HG03439 (cell line): ENCODE data around the gene SMARCA1.
A peak's percentile ranks its signal among the peaks of the same experiment; 100 is the strongest.
"Not testable (repeated sequence)": the region's sequence is repeated elsewhere in the genome, so short reads cannot be mapped to it uniquely, and the experiment has no call there.

Experiments
- ATAC-seq: cut with Tn5 transposase; IDR thresholded peaks from one replicate; pipeline ENCODE4 v1.9.1; 2021; ENCODE audit warnings: mild to moderate bottlenecking, moderate library complexity; ENCODE audit not compliant: unreplicated experiment

Gene SMARCA1

GRCh38 chrX:129523079-129523911, at the start of gene SMARCA1:
Gene SMARCA1 (minus strand): TSS chrX:129523490. CDS start chrX:129523370, 120 bp downstream.
- ATAC-seq = no peak

- no peak for ATAC-seq
Observed at GRCh38 chrX:129572422-129572821, 49.1 kb upstream of the SMARCA1 start.

- ATAC-seq = no peak
Observed at GRCh38 chrX:129568349-129568748, 45.1 kb upstream of the SMARCA1 start.

GRCh38 chrX:129566073-129566472, 42.8 kb upstream of the SMARCA1 start:
- ATAC-seq = no peak

- no peak for ATAC-seq
Observed at GRCh38 chrX:129565046-129565650, 41.9 kb upstream of the SMARCA1 start.

GRCh38 chrX:129564345-129564744, 41.1 kb upstream of the SMARCA1 start:
- ATAC-seq = not testable (repeated sequence)

- ATAC-seq = no peak
Observed at GRCh38 chrX:129561453-129561852, 38.2 kb upstream of the SMARCA1 start.

- no peak for ATAC-seq
Observed at GRCh38 chrX:129559783-129560182, 36.5 kb upstream of the SMARCA1 start.

- no peak for ATAC-seq
Observed at GRCh38 chrX:129557844-129558480, 34.7 kb upstream of the SMARCA1 start.

- ATAC-seq = no peak
Observed at GRCh38 chrX:129556806-129557315, 33.6 kb upstream of the SMARCA1 start.

GRCh38 chrX:129554816-129555215, 31.5 kb upstream of the SMARCA1 start:
- ATAC-seq = not testable (repeated sequence)

- peak; percentile 84 for ATAC-seq
Observed at GRCh38 chrX:129553619-129554288, 30.5 kb upstream of the SMARCA1 start.

- ATAC-seq = no peak
Observed at GRCh38 chrX:129549124-129549523, 25.8 kb upstream of the SMARCA1 start.

- no peak for ATAC-seq
Observed at GRCh38 chrX:129545408-129545807, 22.1 kb upstream of the SMARCA1 start.

- no peak for ATAC-seq
Observed at GRCh38 chrX:129544780-129545179, 21.5 kb upstream of the SMARCA1 start.

GRCh38 chrX:129540722-129541184, 17.5 kb upstream of the SMARCA1 start:
- ATAC-seq = peak; percentile 25

GRCh38 chrX:129540068-129540653, 16.9 kb upstream of the SMARCA1 start, which contains the start of gene OCRL:
Gene OCRL (plus strand): TSS chrX:129540259. CDS start chrX:129540440, 181 bp downstream.
- ATAC-seq = peak; percentile 96

GRCh38 chrX:129534816-129535578, 11.7 kb upstream of the SMARCA1 start:
- no peak for ATAC-seq

- no peak for ATAC-seq
Observed at GRCh38 chrX:129531132-129531531, 7.8 kb upstream of the SMARCA1 start.

GRCh38 chrX:129530410-129530809, 7.1 kb upstream of the SMARCA1 start:
- no peak for ATAC-seq
